GM10266 (cell line): Measurements from ENCODE around the gene MBTPS1.

Experiments
- DNase-seq: peaks from one replicate; pipeline ENCODE4 v3.0.0; 2012; ENCODE audit errors: extremely low spot score
- CTCF ChIP-seq: IDR thresholded peaks from 2 replicates; pipeline ENCODE4 v1.5.1; 2012; ENCODE audit warnings: mild to moderate bottlenecking, low read depth; ENCODE audit not compliant: control insufficient read depth, insufficient read depth; ENCODE audit errors: missing control alignments

Gene MBTPS1

GRCh38 chr16:84074721-84075120 is 42.0 kb downstream of the MBTPS1 start:
- TF ChIP-seq CTCF: no peak
- DNase-seq: no peak

- no peak for TF ChIP-seq CTCF
- no peak for DNase-seq
Measured at GRCh38 chr16:84072014-84072413, 44.7 kb downstream of the MBTPS1 start.

DNA sequence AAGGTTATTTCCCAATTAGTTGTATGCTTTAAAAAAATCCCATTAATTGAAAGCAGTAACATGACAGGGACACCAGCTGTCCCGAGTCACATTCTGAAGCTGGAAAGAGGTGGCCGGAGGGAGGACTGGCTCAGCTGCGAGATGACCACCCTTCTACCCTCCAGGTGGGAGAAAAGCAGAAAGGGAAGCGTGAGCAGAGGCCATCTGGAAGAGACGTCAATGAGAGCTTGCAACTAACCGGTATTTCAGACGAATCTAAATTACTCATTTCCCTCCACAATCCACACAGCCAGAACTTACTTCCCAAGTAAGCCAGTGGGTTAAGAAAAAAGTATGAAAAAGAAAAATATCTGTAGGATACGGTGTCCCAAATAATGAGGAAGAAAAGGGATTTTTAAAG is 45.6 kb downstream of the MBTPS1 start:
- no peak for TF ChIP-seq CTCF

DNA sequence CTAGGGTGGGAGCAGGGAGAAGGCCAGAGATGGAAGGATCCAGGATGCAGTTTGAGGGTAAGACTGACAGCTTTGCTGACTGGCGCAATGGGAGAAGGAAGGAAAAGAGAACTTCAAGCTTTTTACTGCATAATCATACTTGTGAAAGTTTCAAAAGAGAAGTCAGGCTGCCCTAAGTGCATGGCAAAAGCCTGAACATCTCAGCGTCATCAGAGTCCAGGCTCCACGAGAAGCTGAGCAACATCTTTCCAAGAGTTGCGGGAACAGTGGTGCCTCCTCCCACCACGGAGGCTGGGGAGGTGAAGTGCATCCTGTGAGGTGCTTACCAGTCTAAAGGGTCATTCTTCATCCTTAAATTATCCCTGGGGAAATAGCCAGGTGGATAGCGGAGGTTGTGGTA is 47.2 kb downstream of the MBTPS1 start:
- no peak for TF ChIP-seq CTCF
- DNase-seq: no peak

More for the DNA sequence above, 45.6 kb downstream of the MBTPS1 start:
- no peak for DNase-seq

- TF ChIP-seq CTCF: no peak
- no peak for DNase-seq
Measured at GRCh38 chr16:84068783-84069462, 47.8 kb downstream of the MBTPS1 start.

- TF ChIP-seq CTCF: no peak
- no peak for DNase-seq
Measured at GRCh38 chr16:84068041-84068440, 48.7 kb downstream of the MBTPS1 start.

GRCh38 chr16:84067640-84068039 is 49.1 kb downstream of the MBTPS1 start:
- no peak for DNase-seq
- TF ChIP-seq CTCF: no peak
